Hepatocyte (in vitro differentiated cells): Measurements from ENCODE around the gene EML6. TPM values are rescaled to one million over a fixed set of nuclear protein-coding genes. Genes with fewer than 3 reads are reported as not detected.

ENCODE experiments used
- DNase-seq: peaks from one replicate; pipeline ENCODE4 v3.0.0-alpha.2; 2016; ENCODE audit warnings: low spot score
- H2AFZ ChIP-seq: fragments of 200-600 bp; sonication (generic); 2 replicates; pipeline ENCODE4 v1.6.0; 2016; ENCODE audit warnings: antibody characterized with exemption, mild to moderate bottlenecking
- H3K27ac ChIP-seq: fragments of 200-600 bp; sonication (generic); 2 replicates; pipeline ENCODE4 v1.5.1; 2016; ENCODE audit warnings: mild to moderate bottlenecking
- H3K27me3 ChIP-seq: fragments of 200-600 bp; sonication (generic); 2 replicates; pipeline ENCODE4 v1.6.1; 2016
- H3K36me3 ChIP-seq: fragments of 200-600 bp; sonication (generic); replicated peaks from 2 replicates; pipeline ENCODE4 v1.5.1; 2016; ENCODE audit warnings: low read depth; ENCODE audit not compliant: insufficient read depth
- H3K4me1 ChIP-seq: fragments of 200-600 bp; sonication (generic); 2 replicates; pipeline ENCODE4 v1.5.1; 2016; ENCODE audit warnings: mild to moderate bottlenecking, moderate library complexity; ENCODE audit not compliant: insufficient read depth
- H3K4me2 ChIP-seq: fragments of 200-600 bp; sonication (generic); 2 replicates; pipeline ENCODE4 v1.6.0; 2016
- H3K4me3 ChIP-seq: fragments of 200-600 bp; sonication (generic); 2 replicates; pipeline ENCODE4 v1.5.1; 2016; ENCODE audit warnings: mild to moderate bottlenecking
- H3K79me2 ChIP-seq: fragments of 200-600 bp; sonication (generic); 2 replicates; pipeline ENCODE4 v1.6.0; 2017; ENCODE audit warnings: mild to moderate bottlenecking
- H3K9me2 ChIP-seq: fragments of 200-600 bp; sonication (generic); replicated peaks from 2 replicates; pipeline ENCODE4 v1.6.0; 2017; ENCODE audit warnings: mild to moderate bottlenecking; ENCODE audit not compliant: insufficient read depth
- H3K9me3 ChIP-seq: fragments of 200-600 bp; sonication (generic); 2 replicates; pipeline ENCODE4 v1.5.1; 2016; ENCODE audit warnings: low read depth, mild to moderate bottlenecking
- H4K20me1 ChIP-seq: fragments of 200-600 bp; sonication (generic); 2 replicates; pipeline ENCODE4 v1.6.0; 2016; ENCODE audit warnings: mild to moderate bottlenecking; ENCODE audit not compliant: insufficient read depth, poor library complexity, severe bottlenecking
- EZH2 ChIP-seq: fragments of 200-600 bp; sonication (generic); IDR thresholded peaks from 2 replicates; pipeline ENCODE4 v1.6.1; 2016; ENCODE audit warnings: antibody characterized with exemption, mild to moderate bottlenecking, borderline replicate concordance
- EZH2phosphoT487 ChIP-seq: fragments of 200-600 bp; sonication (generic); IDR thresholded peaks from one replicate; pipeline ENCODE4 v1.6.1; 2018; ENCODE audit warnings: antibody characterized with exemption, mild to moderate bottlenecking, low read depth, moderate library complexity; ENCODE audit not compliant: unreplicated experiment, severe bottlenecking
- WGBS: methylation state at CpG from one replicate; pipeline ENCODE4 v1.1.6; 2016; ENCODE audit warnings: low lambda C conversion rate; ENCODE audit errors: missing lambda C conversion rate; 5-methylcytosine and 5-hydroxymethylcytosine counted together
- polyA plus RNA-seq: library from polyadenylated mRNA; unstranded; fragments of >200 nt; fragmentation: Nextera tagmentation; extraction: Ambion mirVana; gene quantifications from 2 replicates; pipeline ENCODE4 v1.2.1, GENCODE V29; 2016
- total RNA-seq: library from RNA; depleted of rRNA; stranded (reverse); fragments of >200 nt; gene quantifications from 2 replicates; pipeline ENCODE4 v1.2.3, GENCODE V29; 2014
- TF ChIP-seq, protein P1 (sequence below): fragments of 200-600 bp; sonication (generic); IDR thresholded peaks from 2 replicates; pipeline ENCODE4 v1.5.1; 2016; ENCODE audit warnings: antibody characterized with exemption, mild to moderate bottlenecking; ENCODE audit not compliant: poor library complexity

Gene EML6
- total and polyA plus RNA-seq, 2 experiments from 2014 or later, result 1.9 to 4.0 TPM

DNA sequence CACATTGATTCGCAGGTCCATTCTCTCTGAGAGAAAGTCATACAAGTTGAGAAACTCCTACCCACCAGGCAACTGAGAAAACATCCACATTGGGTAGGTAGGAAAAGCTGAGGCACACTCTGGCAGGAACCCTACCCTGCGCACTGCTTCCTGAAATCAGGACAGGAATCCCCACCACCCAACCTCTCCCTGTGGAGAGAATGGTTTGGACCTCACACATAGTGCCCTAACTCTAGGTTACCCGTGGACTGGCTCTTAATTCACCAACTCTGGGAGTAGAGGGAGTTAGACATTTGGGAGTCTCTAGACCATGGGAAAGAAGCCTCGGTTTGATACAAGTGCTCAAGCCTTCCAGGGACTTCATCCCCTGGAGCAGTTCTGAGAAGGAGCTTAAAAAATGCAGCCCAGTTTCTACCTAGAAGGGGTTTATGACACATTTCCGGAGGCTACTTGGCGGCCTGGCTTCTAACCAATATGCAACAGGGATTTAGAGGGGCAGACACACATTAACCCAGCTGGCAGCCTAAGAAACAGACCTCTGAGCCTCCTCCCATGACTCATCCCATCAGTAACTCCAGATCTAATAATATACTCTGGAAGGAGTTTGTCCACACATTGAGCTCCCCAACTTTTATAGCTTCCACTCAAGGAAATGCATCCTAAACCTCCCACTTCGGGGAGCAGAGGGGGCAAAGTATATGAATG, 136.7 kb downstream of the EML6 start:
- Histone ChIP-seq H3K27me3 (no peaks in the 10 kb centered on the region), H3K9me2 (no peaks in the 10 kb centered on the region), H3K27ac (no peak overlapping the region), H3K79me2 (no peaks in the 10 kb centered on the region), H3K4me3 (no peak overlapping the region), H3K4me1 (no peaks in the 10 kb centered on the region), H3K4me2 (no peak overlapping the region), H2AFZ (no peak overlapping the region), H3K9me3 (no peaks in the 10 kb centered on the region), H3K36me3 (no peaks in the 10 kb centered on the region), H4K20me1 (no peaks in the 10 kb centered on the region)
- WGBS, result 81% methylated on average over 7 of the region's 7 CpGs
- DNase-seq, result peak; percentile 49
- TF ChIP-seq, protein P1, sequence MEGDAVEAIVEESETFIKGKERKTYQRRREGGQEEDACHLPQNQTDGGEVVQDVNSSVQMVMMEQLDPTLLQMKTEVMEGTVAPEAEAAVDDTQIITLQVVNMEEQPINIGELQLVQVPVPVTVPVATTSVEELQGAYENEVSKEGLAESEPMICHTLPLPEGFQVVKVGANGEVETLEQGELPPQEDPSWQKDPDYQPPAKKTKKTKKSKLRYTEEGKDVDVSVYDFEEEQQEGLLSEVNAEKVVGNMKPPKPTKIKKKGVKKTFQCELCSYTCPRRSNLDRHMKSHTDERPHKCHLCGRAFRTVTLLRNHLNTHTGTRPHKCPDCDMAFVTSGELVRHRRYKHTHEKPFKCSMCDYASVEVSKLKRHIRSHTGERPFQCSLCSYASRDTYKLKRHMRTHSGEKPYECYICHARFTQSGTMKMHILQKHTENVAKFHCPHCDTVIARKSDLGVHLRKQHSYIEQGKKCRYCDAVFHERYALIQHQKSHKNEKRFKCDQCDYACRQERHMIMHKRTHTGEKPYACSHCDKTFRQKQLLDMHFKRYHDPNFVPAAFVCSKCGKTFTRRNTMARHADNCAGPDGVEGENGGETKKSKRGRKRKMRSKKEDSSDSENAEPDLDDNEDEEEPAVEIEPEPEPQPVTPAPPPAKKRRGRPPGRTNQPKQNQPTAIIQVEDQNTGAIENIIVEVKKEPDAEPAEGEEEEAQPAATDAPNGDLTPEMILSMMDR, result no peak
- TF ChIP-seq EZH2, result no peak
- TF ChIP-seq EZH2phosphoT487, result no peak

DNA sequence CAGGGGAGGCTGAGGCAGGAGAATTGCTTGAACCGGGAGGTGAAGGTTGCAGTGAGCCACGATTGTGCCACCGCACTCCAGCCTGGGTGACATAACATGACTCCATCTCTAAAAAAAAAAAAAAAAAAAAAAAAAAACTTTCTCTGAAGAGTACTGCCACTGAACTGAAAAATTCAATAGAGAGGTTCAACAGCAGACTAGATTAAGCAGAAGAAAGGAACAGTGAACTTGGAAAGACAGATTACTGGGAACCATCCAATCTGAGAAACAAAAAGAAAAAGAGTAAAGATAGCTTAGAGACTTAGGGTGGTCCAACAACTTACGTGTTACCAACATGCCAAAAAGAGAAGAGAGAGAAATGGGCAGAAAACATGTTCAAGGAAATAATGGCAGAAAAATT, 138.8 kb downstream of the EML6 start:
- no peaks in the 10 kb centered on the region for H3K4me1 ChIP-seq
- no peak overlapping the region for H3K4me3 ChIP-seq
- no peaks in the 10 kb centered on the region for H3K9me3 ChIP-seq
- H3K9me2 ChIP-seq, result no peaks in the 10 kb centered on the region
- TF ChIP-seq, protein P1, result no peak
- TF ChIP-seq EZH2 (no peak), EZH2phosphoT487 (no peak)
- no peaks in the 10 kb centered on the region for H3K79me2 ChIP-seq
- no peaks in the 10 kb centered on the region for H3K27me3 ChIP-seq
- DNase-seq, result no peak
- no peak overlapping the region for H2AFZ ChIP-seq
- no peak overlapping the region for H3K27ac ChIP-seq
- H3K4me2 ChIP-seq, result no peak overlapping the region
- no peaks in the 10 kb centered on the region for H3K36me3 ChIP-seq
- WGBS, result 95% methylated on average over 4 of the region's 4 CpGs
- H4K20me1 ChIP-seq, result no peaks in the 10 kb centered on the region

GRCh38 chr2:54862742-54863141, 139.3 kb downstream of the EML6 start:
- no peaks in the 10 kb centered on the region for H3K9me2 ChIP-seq
- H2AFZ ChIP-seq, result no peak overlapping the region
- H3K4me2 ChIP-seq, result no peak overlapping the region
- DNase-seq, result no peak
- no peaks in the 10 kb centered on the region for H4K20me1 ChIP-seq
- TF ChIP-seq, protein P1, result no peak
- TF ChIP-seq EZH2 (no peak), EZH2phosphoT487 (no peak)
- H3K27me3 ChIP-seq, result no peaks in the 10 kb centered on the region
- H3K36me3 ChIP-seq, result no peaks in the 10 kb centered on the region
- H3K9me3 ChIP-seq, result no peaks in the 10 kb centered on the region
- no peaks in the 10 kb centered on the region for H3K4me1 ChIP-seq
- H3K27ac ChIP-seq, result no peak overlapping the region
- H3K4me3 ChIP-seq, result no peak overlapping the region
- no peaks in the 10 kb centered on the region for H3K79me2 ChIP-seq
- 86% methylated on average over 2 of the region's 2 CpGs for WGBS
